ENCODE data around the gene DCP1A.

- no peak for TF ChIP-seq POLR2A (IDR thresholded peaks at IDR 0.05)
- TF ChIP-seq, protein P1, sequence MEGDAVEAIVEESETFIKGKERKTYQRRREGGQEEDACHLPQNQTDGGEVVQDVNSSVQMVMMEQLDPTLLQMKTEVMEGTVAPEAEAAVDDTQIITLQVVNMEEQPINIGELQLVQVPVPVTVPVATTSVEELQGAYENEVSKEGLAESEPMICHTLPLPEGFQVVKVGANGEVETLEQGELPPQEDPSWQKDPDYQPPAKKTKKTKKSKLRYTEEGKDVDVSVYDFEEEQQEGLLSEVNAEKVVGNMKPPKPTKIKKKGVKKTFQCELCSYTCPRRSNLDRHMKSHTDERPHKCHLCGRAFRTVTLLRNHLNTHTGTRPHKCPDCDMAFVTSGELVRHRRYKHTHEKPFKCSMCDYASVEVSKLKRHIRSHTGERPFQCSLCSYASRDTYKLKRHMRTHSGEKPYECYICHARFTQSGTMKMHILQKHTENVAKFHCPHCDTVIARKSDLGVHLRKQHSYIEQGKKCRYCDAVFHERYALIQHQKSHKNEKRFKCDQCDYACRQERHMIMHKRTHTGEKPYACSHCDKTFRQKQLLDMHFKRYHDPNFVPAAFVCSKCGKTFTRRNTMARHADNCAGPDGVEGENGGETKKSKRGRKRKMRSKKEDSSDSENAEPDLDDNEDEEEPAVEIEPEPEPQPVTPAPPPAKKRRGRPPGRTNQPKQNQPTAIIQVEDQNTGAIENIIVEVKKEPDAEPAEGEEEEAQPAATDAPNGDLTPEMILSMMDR (IDR thresholded peaks at IDR 0.05) = no peak
Observed at GRCh38 chr3:53278667-53279066, 68.7 kb downstream of the DCP1A start.
